SH-SY5Y (cell line): ENCODE measurements around the gene NFILZ.

Source experiments
- GATA2 ChIP-seq: IDR thresholded peaks from 2 replicates; pipeline ENCODE4 v1.6.1; 2011; ENCODE audit warnings: mild to moderate bottlenecking, low read depth, low read length
- GATA3 ChIP-seq: IDR thresholded peaks from 2 replicates; pipeline ENCODE4 v1.6.1; 2011; ENCODE audit warnings: low read depth, mild to moderate bottlenecking, low read length, moderate library complexity

Gene NFILZ, protein sequence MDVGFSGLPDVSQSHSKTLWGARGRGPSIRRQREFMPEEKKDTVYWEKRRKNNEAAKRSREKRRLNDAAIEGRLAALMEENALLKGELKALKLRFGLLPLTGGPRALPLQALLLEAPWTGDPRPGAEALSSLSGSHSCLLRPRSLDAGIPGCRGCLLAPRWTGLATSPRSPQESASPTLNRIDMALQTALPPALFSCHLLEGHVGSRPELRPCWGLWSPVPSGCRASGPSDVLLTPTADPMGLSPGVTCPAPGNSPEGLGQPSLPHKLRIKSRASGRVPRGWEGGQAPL

DNA sequence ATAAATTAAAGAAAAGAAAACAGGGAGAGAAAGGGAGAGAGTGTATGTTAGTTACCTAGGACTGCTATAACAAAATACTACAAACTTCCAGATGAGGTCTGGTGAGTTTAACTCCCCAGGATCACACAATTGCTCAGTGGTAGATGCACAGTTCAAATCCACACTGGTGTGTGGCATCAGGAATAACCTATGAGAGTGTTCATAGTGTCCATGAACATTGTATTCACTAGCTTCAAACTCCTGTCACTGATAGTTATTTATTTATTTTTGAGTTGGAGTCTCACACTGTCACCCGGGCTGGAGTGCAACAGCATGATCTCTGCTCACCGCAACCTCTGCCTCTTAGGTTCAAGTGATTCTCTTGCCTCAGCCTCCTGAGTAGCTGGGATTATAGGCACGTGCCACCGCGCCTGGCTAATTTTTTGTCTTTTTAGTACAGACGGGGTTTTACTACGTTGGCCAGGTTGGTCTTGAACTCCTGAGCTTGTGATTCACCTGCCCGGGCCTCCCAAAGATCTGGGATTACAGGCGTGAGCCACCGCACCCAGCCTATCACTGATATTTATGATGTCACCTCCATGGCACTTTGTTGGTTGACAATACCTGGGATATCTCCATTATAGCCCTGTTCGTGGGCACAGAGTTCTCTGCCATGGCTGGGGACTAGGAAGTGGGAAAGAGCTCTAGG lies at the start of gene NFILZ:
Gene NFILZ (plus strand): TSS at position 638 of the 688 bp plus-strand sequence. CDS start 46,133 bp downstream, outside the sequence.
- TF ChIP-seq GATA3 (no peak), GATA2 (no peak)

DNA sequence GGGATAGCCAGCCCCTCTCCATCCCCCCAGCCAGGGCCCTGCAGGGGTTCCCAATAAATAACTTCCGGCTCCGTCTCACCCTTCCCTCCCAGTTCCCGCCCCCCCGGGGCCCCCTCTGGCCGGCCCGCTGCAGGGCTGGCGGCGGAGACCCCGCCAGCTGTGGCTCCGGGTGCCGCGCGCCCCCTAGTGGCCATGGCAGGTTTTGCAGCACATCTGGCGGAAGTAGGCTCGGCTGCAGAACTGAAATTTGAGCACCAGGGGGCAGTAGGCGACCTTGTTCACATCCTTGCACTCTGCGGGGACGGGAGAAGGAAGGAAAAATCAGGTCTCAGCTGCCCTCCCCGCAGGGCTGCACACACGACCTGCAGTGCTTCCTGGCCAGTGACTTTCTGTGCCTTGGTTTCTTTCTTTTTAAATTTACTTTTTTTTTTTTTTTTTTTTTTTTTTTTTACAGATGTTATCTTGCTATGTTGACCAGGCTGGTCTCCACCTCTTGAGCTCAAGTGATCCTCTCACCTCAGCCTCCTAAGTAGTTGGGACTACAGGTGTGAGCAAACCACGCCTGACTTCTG lies 49.6 kb upstream of the NFILZ start:
- peak; percentile 62; the same call in 1 of the 2 replicates for TF ChIP-seq GATA2
- TF ChIP-seq GATA3: no peak

DNA sequence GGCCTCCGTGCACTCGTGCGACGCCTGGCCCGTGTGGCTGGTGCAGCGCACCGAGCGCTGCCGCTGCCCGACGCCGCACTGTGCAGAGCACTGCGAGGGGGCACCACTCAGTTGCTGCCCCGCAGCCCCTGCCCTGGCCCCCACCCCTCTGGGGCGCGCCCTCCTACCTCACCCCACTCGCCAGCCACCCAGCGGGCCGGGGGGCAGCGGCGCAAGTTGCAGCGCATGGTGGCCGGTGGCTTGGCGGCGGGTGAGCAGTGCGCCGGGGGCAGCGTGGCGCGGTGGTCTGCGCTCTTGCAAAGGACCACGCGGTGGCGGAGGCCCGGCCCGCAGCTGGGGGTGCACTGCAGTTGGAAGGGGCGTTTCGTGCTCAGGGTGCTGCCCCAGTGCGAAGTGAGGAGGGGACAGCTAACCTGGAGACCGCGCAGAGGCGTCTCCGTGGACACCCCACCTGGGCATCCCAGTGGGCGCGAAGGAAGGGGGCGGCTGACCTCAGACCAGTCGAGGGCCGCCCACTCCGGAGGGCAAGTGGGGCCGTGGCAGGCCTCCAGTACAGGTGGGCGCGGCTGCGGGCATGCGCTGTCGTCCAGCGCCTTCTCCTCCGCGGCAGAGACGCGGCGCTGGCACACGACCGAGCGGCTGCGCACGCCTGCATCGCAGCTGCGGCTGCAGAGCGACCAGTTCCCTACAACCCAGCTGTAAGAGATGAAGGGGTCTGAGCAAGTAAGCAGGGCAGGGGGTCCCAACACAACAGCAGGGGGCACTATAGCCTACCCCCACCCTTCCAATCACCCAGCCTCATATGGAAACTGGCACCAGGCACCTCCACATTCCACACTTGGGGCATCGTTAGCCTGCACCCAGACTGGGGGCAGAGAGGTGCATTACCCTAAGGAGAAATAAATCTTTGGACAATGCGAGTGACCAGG lies 45.2 kb upstream of the NFILZ start:
- no peak for TF ChIP-seq GATA3
- no peak for TF ChIP-seq GATA2

DNA sequence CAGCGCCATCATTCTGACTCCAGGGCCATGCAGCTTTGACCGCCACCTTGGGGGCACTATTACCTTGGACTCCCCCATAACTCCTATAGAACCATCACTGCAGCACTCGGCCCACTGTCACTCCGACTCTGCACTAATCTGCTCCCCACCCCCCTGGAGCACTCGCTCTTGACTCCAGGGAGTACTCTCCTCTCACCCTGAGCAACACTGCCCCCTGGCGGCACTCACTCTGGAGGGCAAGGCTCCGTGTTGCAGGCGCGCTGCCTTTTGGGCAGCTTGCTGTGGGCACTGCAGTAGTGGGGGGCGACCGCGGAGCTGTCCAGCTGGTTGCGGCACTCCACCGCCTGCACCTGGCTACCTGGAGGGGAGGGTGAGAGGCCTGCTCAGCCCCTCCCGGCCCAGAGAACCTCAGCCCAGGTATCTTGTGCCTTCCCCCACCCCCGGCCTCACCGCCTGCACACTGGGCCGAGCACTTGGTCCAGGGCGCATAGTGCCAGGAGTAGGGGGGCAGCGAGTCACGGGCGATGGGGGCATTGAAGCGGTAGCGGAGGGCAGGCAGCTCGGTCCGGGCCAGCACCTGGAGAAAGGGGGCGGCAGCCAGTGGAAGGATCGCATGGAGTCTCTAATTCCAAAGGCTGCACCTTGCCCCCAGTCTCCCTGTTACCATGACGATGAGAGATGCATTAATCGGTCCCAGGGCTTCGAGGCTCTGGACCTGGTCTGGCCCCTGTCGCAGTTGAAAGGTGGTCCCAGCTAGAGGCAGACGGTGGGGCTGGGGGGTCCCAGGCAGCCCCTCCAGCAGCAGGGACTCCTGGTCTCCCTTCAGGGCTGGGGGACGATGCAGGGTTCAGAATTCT lies 44.3 kb upstream of the NFILZ start:
- no peak for TF ChIP-seq GATA2
- no peak for TF ChIP-seq GATA3

DNA sequence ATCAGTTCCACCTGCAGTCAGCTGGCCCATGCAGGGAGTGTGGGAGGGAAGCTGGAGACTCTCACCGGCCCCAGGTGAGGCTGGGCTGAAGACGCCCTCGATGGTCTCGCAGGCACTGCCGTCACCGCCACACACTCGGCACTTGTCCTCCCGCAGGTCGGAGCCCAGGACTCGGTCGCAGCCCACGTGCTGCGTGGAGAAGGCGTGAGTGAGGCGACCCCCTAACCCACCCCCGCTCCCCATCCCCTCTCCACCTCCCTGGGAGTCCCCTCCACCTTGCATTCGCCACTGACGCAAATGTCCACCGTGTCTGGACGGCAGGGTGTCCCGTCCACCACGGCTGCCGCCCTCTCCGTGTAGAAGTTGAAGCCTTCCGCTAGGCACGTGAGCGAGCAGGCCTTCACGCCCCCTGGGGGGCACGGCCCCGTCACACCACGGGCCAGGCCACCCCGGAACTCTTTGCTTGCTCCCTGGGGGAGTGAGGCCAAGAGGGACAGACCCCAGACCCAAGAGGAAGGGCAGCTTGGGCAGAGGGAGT lies 41.2 kb upstream of the NFILZ start:
- TF ChIP-seq GATA3 (no peak), GATA2 (no peak)

DNA sequence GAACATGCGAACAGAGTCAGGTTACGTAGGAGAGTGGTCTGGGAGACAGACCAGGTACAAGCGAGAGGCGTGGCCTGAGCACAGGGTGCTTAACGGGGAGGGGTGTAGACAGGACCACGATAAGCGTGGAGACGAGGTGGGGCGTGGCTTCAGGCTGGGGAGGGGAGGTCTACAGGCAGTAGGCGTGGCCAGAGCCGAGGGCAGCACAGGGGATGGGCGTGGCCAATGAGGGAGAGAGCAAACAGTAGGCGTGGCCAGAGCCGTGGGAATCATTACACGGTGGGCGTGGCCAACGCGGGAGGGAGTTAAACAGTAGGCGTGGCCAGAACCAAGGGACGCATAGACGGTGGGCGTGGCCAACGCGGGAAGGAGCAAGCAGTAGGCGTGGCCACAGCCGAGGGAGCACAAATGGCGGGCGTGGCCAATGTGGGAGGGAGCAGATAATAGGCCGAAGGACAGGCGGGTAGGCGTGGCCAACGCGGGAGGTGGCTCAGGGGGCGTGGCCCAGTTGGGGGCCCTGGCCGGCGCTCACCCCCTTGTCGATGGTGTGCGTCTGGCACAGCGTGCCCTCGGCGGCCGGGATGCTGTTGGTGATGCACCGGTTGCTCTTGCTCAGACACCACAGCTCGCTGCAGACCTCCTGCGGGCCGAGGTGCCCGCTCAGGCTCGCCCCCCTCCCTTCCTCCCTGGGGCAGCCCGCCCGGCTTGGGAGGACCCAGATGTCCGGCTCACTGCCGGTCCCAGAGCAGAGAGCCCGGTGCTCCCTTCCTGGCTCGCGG lies 38.0 kb upstream of the NFILZ start:
- 0 out of 2 replicates have a peak, but pooled peaks have one; percentile 19 for TF ChIP-seq GATA2
- TF ChIP-seq GATA3: no peak

DNA sequence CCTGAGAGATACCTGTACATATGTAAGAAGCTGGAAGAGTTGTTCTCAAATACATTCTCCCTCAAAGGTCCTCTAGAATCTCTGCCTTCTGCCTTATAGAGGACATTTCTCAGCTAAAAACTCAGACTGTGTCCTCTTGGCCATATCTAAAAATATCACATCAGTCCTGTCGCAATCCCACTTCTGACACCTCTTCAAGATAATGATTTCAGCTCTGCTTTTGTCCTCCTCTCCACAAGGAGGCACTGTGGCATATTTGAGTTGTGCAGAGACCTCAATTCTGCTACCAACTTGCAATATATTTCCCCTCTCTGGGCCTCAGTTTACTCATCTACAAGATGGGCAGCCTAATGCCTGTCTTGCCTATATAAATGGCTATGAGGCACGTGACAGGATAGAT lies 36.5 kb upstream of the NFILZ start:
- TF ChIP-seq GATA3 (no peak), GATA2 (no peak)

DNA sequence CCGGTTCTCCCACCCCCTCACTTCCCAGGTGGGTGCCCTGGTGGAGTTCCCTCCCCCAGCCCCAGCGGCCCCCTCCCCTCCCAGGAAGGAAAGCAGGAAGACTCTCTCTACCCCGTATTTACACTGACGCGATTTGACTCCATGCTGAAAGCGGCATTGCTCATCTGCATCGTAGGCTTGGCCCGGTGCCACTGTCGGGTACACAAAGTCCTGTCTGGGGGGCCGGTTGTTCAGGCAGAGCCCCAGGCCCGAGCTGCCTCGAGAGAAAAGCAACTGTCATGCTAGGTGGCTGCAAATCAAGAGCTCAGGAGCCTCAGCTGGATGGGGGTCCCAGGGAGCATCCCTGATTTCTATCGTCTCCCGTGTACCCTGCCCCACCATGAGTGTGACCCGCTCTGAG lies 34.8 kb upstream of the NFILZ start:
- TF ChIP-seq GATA3: no peak
- TF ChIP-seq GATA2: no peak

DNA sequence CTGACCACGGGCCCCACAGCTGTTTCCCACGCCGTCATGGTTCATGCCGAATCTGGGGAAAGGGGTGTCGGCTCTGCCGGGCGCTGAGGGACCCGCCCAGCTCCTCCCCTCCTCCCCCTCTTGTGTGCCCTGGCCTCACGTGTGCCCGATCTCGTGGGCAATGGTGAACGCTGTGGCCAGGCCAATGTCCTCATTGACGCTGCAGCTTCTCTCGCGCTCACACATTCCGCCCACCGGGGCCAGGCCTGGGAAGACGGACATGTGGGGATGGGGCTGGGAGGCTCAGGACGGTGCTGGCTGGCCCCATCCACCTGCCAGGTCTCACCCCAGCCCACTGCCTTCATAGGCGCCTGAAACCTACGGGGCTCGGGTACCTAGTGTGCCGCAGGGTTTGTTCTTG lies 34.3 kb upstream of the NFILZ start:
- TF ChIP-seq GATA2: no peak
- no peak for TF ChIP-seq GATA3

DNA sequence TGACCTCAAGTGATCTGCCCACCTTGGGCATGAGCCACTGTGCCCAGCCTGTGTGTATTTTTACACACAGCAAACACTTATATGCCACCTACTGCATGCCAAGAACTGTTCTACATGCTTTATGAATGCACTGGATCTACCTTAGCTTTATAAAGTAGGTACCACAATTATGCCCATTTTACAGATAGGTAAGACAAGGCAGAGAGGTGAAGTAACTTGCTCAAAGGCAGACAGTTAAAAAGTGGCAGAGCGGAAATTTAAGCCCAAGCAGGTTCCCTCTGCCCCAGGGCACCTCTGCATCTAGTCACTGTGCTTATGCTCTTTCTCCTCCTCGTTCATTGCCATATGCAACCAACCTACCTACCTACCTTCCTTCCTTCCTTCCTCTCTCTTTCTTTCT lies 30.4 kb upstream of the NFILZ start:
- TF ChIP-seq GATA3 (no peak), GATA2 (no peak)

DNA sequence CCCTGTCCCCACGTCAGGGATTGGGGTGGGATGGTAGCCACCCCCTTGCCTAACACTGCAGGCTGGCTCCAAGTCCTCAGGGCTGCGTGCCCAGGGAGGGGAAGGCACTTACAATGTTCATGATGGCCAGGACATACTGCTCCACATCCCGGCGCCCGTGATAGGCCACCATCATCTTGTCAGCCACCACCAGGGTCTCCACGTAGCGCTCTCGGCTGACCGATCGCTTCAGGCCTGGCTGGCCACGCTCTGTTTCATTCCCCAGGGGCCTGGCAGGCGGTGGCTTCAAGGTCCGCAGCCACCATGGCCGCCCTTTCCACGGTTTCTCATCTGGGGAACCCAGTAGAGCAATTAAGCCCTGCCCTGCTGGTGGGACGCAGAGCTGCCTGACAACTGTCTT lies 29.6 kb upstream of the NFILZ start:
- TF ChIP-seq GATA3 (no peak), GATA2 (no peak)

DNA sequence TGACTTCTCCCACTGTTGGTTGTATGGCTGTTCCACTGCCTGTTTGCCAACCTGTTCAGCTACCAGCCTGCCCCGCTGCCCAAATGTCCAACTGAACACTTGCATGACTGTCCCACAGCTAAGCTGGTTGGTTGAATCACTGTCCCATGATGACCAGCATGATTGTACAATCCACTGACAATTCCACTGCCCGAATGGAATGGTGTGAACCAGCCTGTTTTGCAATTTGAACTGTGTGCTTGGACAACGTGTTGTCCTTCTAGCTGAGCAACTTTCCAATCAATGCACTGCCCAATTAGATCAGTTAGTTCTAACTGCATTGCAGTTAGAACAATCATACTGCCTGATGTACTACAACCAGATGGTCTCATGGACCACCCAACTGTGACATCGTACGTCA lies 28.6 kb upstream of the NFILZ start:
- TF ChIP-seq GATA2 (no peak), GATA3 (no peak)

DNA sequence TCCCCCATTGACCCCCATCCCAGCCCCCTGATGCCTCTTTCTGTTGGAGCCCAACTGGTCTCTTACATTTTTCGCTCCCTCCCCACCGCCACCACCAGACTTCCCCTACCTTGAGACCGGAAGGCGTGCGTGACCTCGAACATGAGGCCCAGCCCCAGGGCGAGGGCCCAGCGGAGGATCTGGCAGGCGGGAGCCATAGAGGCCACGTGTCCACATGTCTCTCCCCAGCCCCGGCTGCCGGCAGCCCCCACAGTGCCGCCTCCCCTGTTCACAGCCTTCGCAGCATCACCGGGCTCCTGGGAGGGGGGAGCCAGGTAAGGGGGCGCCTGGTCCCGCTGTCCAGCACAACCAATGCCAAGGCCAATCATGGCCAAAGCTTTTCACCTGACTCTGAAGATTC lies 24.9 kb upstream of the NFILZ start:
- no peak for TF ChIP-seq GATA2
- TF ChIP-seq GATA3: no peak
